ENCODE results near the gene STRN4. TPM values are rescaled to one million over a fixed set of nuclear protein-coding genes. Genes with fewer than 3 reads are reported as not detected.

Gene STRN4
- polyA plus RNA-seq, 1 experiment = 48.1 TPM

DNA sequence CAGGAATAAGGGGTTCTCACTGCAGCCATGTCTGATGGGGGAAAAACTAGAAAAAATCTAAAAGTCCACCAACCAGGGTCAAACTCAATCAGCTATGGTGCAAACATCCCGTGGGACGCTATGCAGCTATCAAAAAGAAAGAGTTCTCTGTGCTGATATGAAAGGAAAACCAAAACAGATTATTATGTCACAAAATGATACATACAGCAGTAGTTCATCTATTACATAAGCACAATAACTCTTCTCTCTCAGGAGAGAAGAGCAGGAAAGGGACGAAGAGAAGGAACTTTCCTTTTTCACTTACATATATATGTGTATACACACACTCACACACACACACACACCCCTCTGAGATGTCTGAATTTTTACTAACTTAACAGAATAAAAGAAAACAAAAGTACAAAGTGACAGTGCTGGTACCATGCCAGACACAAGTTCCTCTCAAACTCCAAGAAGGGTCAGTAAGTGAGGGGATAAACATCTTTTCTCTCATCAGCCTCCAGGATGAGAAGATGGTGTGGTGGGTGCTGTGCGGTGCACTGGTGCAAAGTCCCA lies 3.2 kb downstream of the STRN4 start:
- Histone ChIP-seq H3K27me3 (ENCODE audit: control insufficient read depth, insufficient read depth, low read length) (no peaks in the 10 kb centered on the region), H3K9me3 (ENCODE audit: control insufficient read depth, insufficient read depth, low read length) (no peaks in the 10 kb centered on the region), H3K4me3 (ENCODE audit: low read depth, low read length) (no peak overlapping the region), H3K27ac (ENCODE audit: low read depth, low read length) (no peak overlapping the region)
- CTCF ChIA-PET = interaction anchor here (0.6 to 1.5 kb wide), 2 partner anchors 14 to 17 kb away, joined by 3 to 5 read pairs; no protein-coding TSS in a partner anchor
- POLR2A ChIA-PET = no interaction called here
- TF ChIP-seq, protein P1, sequence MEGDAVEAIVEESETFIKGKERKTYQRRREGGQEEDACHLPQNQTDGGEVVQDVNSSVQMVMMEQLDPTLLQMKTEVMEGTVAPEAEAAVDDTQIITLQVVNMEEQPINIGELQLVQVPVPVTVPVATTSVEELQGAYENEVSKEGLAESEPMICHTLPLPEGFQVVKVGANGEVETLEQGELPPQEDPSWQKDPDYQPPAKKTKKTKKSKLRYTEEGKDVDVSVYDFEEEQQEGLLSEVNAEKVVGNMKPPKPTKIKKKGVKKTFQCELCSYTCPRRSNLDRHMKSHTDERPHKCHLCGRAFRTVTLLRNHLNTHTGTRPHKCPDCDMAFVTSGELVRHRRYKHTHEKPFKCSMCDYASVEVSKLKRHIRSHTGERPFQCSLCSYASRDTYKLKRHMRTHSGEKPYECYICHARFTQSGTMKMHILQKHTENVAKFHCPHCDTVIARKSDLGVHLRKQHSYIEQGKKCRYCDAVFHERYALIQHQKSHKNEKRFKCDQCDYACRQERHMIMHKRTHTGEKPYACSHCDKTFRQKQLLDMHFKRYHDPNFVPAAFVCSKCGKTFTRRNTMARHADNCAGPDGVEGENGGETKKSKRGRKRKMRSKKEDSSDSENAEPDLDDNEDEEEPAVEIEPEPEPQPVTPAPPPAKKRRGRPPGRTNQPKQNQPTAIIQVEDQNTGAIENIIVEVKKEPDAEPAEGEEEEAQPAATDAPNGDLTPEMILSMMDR (IDR thresholded peaks at IDR 0.05; ENCODE audit: low read depth, low read length) = no peak
- no peak for DNase-seq (ENCODE audit: low read depth, low spot score)

DNA sequence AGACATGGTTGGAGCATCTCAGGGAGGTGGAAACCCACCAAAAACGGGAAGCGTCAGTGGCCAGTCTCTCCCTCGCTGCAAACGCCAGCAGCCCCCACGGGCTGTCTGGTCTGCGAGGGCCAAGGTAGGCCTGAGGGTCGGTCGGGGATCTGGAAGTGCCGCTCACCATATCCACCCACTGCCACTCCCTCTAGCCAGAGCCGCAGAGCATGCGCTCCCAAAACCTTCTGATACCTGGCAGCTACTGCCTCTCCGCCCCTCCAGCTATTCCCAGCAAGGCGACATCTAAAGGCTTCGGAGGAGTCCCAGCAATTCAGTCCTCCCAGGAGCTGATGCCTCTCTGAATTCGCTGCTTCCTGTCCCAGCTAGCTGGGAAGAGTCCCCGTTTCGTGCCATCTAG lies 4.8 kb downstream of the STRN4 start:
- no peaks in the 10 kb centered on the region for H3K9me3 ChIP-seq (ENCODE audit: control insufficient read depth, insufficient read depth, low read length)
- ChIA-PET CTCF (interaction anchor here (0.6 to 2.0 kb wide), 2 partner anchors 13 to 203 kb away, joined by 4 to 8 read pairs; no protein-coding TSS in a partner anchor), POLR2A (interaction anchor here (1.0 kb wide), 1 partner anchor 10 kb away, joined by 3 read pairs; no protein-coding TSS in a partner anchor)
- no peaks in the 10 kb centered on the region for H3K27me3 ChIP-seq (ENCODE audit: control insufficient read depth, insufficient read depth, low read length)
- H3K27ac ChIP-seq (ENCODE audit: low read depth, low read length) = no peak overlapping the region
- DNase-seq (ENCODE audit: low read depth, low spot score) = no peak
- no peak overlapping the region for H3K4me3 ChIP-seq (ENCODE audit: low read depth, low read length)
- TF ChIP-seq, protein P1 (IDR thresholded peaks at IDR 0.05; ENCODE audit: low read depth, low read length) = no peak

- DNase-seq (ENCODE audit: low read depth, low spot score) = no peak
- TF ChIP-seq, protein P1 (IDR thresholded peaks at IDR 0.05; ENCODE audit: low read depth, low read length) = no peak
- CTCF ChIA-PET = no interaction called here
- H3K9me3 ChIP-seq (ENCODE audit: control insufficient read depth, insufficient read depth, low read length) = no peaks in the 10 kb centered on the region
- POLR2A ChIA-PET = interaction anchor here (0.6 kb wide), 1 partner anchor 177 kb away, joined by 3 read pairs; no protein-coding TSS in a partner anchor
- H3K4me3 ChIP-seq (ENCODE audit: low read depth, low read length) = no peak overlapping the region
- no peak overlapping the region for H3K27ac ChIP-seq (ENCODE audit: low read depth, low read length)
- H3K27me3 ChIP-seq (ENCODE audit: control insufficient read depth, insufficient read depth, low read length) = no peaks in the 10 kb centered on the region
Measured at GRCh38 chr19:46739290-46739771, 6.9 kb downstream of the STRN4 start.

GRCh38 chr19:46737761-46738171 lies 8.5 kb downstream of the STRN4 start:
- Histone ChIP-seq H3K9me3 (ENCODE audit: control insufficient read depth, insufficient read depth, low read length) (no peaks in the 10 kb centered on the region; the same call in 1 of the 2 replicates), H3K4me3 (ENCODE audit: low read depth, low read length) (no peak overlapping the region), H3K27me3 (ENCODE audit: control insufficient read depth, insufficient read depth, low read length) (no peaks in the 10 kb centered on the region), H3K27ac (ENCODE audit: low read depth, low read length) (peak overlapping the region; percentile 31)
- DNase-seq (ENCODE audit: low read depth, low spot score) = no peak
- ChIA-PET CTCF (interaction anchor here (0.6 to 1.7 kb wide), 3 partner anchors 9 to 103 kb away, joined by 3 to 9 read pairs (median 8); no protein-coding TSS in a partner anchor), POLR2A (no interaction called here)
- TF ChIP-seq, protein P1 (IDR thresholded peaks at IDR 0.05; ENCODE audit: low read depth, low read length) = no peak

DNA sequence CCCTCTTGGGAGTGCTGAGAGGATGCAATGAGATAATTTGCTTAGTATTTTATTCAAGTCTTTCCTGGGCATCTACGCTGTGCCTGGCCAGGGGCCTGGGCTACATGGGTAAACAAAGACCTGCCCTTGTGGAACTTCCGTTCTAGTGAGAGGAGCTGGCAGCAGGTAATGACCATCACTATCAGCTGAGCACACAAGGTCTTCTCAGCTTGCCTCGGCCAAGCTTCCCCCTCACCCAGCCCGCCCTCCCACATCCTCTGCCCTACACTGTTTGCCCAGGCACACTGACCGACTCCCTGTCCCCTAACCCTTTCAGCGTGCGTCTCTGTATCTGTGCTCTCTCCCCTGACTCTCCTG lies 9.0 kb downstream of the STRN4 start:
- H3K27ac ChIP-seq (ENCODE audit: low read depth, low read length) = peak overlapping the region; percentile 31

More for the DNA sequence above, 9.0 kb downstream of the STRN4 start:
- Histone ChIP-seq H3K9me3 (ENCODE audit: control insufficient read depth, insufficient read depth, low read length) (no peaks in the 10 kb centered on the region; the same call in 1 of the 2 replicates), H3K4me3 (ENCODE audit: low read depth, low read length) (no peak overlapping the region), H3K27me3 (ENCODE audit: control insufficient read depth, insufficient read depth, low read length) (no peaks in the 10 kb centered on the region)
- DNase-seq (ENCODE audit: low read depth, low spot score) = no peak
- ChIA-PET POLR2A (no interaction called here), CTCF (interaction anchor here (0.6 to 1.7 kb wide), 4 partner anchors 9 to 103 kb away, joined by 3 to 9 read pairs (median 6); no protein-coding TSS in a partner anchor)
- TF ChIP-seq, protein P1 (IDR thresholded peaks at IDR 0.05; ENCODE audit: low read depth, low read length) = no peak

All from AG04450 (cell line).